ENCODE data around the gene MNAT1. TPM values are rescaled to one million over a fixed set of nuclear protein-coding genes. Genes with fewer than 3 reads are reported as not detected.

The MNAT1 gene
- total RNA-seq, 4 donors from 2014 or later, result 4.2 to 30.3 (median 17.8) TPM

- TF ChIP-seq POLR2A (IDR thresholded peaks at IDR 0.05) (no peak), EP300 (IDR thresholded peaks at IDR 0.05; ENCODE audit: low read depth) (no peak), CTCF (IDR thresholded peaks at IDR 0.05) (no peak), POLR2AphosphoS5 (IDR thresholded peaks at IDR 0.05) (no peak)
- WGBS, 2 donors (ENCODE audit: low coverage in 1 of 2), result 69 to 72% methylated on average over 4 of the region's 4 CpGs
- intact Hi-C loops (cut with DNase I; ENCODE audit: low total_unique reads), result no loop called here
These were observed 1.6 kb upstream of the MNAT1 start for GRCh38 chr14:60732840-60733483.

DNA sequence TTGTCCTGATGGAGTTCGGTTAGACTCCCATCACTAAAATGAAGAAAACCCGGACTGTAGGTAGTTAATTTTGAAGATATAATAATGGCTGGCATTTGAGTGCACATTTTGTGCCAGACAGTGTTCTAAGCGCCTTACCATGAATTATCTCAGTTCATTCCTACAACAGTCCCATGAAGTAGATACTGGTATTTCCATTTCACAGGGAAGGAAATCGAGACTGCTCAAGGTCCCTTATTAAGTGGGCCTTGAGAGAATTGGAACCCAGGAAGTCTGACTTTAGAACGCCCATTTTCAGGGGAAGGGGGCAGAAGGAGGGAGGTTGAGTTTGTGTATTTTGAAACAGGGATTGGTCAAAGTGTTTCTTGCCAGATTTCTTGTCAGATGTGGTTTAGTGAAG, 855 bp downstream of the MNAT1 start:
- peaks cover 0 to 22% (median 7%) of the 10 kb centered on the region in 4 donors for H3K4me1 ChIP-seq
- intact Hi-C loops (cut with DNase I; ENCODE audit: low total_unique reads), result no loop called here
- 10 to 11% methylated on average over 4 to 5 of the region's 5 CpGs for WGBS, 2 donors (ENCODE audit: low coverage in 1 of 2)
- TF ChIP-seq EP300 (IDR thresholded peaks at IDR 0.05; ENCODE audit: low read depth) (no peak), POLR2AphosphoS5 (IDR thresholded peaks at IDR 0.05) (no peak), POLR2A (IDR thresholded peaks at IDR 0.05) (no peak), CTCF (IDR thresholded peaks at IDR 0.05) (no peak)
- in situ Hi-C loops (cut with MboI; ENCODE audit: low pct_ligation_motif_present in 1 of 4, low pct_unique_long_range_greater_than_20kb in 1 of 4, low sequenced_read_pairs in 3 of 4), result no loop called here
- peaks cover 18% of the 10 kb centered on the region for H3K27me3 ChIP-seq
- peak overlapping the region; percentile 52 to 82 (median 67) for H3K4me3 ChIP-seq
- H3K36me3 ChIP-seq, result no peaks in the 10 kb centered on the region
- H3K9me3 ChIP-seq, result no peaks in the 10 kb centered on the region
- no peak for DNase-seq
- H3K27ac ChIP-seq, result peak overlapping the region in 1 of 4 donors; percentile 63

More at GRCh38 chr14:60732840-60733483, 1.6 kb upstream of the MNAT1 start:
- Histone ChIP-seq H3K36me3 (no peaks in the 10 kb centered on the region), H3K9me3 (no peaks in the 10 kb centered on the region), H3K27ac (no peak overlapping the region), H3K4me3 (no peak overlapping the region), H3K4me1 (peaks cover 0 to 22% (median 7%) of the 10 kb centered on the region in 4 donors), H3K27me3 (peaks cover 39% of the 10 kb centered on the region)
- in situ Hi-C loops (cut with MboI; ENCODE audit: low pct_ligation_motif_present in 1 of 4, low pct_unique_long_range_greater_than_20kb in 1 of 4, low sequenced_read_pairs in 3 of 4), result no loop called here
- DNase-seq, result no peak

DNA sequence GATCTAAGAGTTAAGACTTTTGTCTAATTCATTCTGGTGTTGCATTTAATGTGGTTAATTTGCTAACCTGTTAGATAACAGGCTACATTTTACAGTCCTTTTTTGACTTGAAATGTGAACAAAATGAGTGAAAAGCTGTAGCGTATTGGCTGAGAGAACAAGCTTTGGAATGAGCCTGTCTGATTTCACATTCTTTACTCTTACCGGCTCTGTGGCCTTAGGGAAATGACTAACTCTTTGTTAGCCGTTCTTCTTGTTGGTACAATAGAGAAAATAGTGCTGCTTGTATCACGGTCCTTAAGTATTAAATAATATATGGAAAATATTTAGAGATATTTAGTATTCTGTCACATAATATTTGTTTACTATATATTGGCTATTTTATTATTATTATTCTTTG, 1.9 kb downstream of the MNAT1 start:
- in situ Hi-C loops (cut with MboI; ENCODE audit: low pct_ligation_motif_present in 1 of 4, low pct_unique_long_range_greater_than_20kb in 1 of 4, low sequenced_read_pairs in 3 of 4), result no loop called here
- H3K4me3 ChIP-seq, result no peak overlapping the region
- no peak for DNase-seq

DNA sequence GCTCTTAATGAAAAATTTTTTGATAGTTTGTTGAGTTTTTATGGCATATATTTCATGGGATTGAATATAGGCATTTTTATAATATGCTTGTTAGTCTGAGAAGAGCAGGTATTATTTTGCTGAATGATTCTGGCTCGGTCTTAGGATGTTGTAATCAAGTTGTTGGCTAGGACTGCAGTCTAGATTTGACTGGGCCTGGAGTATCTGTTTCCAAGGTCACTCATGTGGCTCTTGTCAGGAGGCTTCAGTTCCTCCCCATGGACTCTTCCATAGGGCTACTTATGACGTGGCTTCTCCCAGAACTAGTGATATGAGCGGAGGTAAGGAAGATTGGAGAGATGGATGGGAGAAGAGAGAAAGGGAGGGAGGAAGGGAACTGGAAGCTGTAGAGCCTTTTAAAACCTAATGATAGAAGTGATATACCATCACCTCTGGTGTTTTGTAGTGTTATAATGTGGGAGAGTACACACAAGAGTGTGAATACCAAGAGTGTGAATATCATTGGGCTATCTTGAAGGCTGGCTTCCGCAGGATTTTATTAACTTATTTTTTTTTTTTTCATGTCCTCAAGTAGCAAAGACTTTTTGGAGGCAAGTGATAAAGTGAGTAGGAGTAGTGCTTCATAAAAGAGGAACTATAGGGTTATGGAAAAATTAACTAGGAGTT, 4.4 kb downstream of the MNAT1 start:
- in situ Hi-C loops (cut with MboI; ENCODE audit: low pct_ligation_motif_present in 1 of 4, low pct_unique_long_range_greater_than_20kb in 1 of 4, low sequenced_read_pairs in 3 of 4) (no loop called here), intact Hi-C loops (cut with DNase I; ENCODE audit: low total_unique reads) (no loop called here)
- TF ChIP-seq EP300 (IDR thresholded peaks at IDR 0.05; ENCODE audit: low read depth) (no peak), CTCF (IDR thresholded peaks at IDR 0.05) (no peak), POLR2A (IDR thresholded peaks at IDR 0.05) (no peak), POLR2AphosphoS5 (IDR thresholded peaks at IDR 0.05) (no peak)
- H3K9me3 ChIP-seq, result no peaks in the 10 kb centered on the region
- no peak overlapping the region for H3K27ac ChIP-seq
- H3K27me3 ChIP-seq, result peaks cover 2% of the 10 kb centered on the region
- H3K4me3 ChIP-seq, result no peak overlapping the region
- H3K4me1 ChIP-seq, result peaks cover 0 to 22% (median 7%) of the 10 kb centered on the region in 4 donors
- H3K36me3 ChIP-seq, result no peaks in the 10 kb centered on the region
- no peak for DNase-seq
- WGBS, 2 donors (ENCODE audit: low coverage in 1 of 2), result 79 to 89% methylated on average over 4 of the region's 4 CpGs

More for the DNA sequence above, 1.9 kb downstream of the MNAT1 start:
- Histone ChIP-seq H3K27me3 (peaks cover 18% of the 10 kb centered on the region), H3K4me1 (peaks cover 0 to 22% (median 7%) of the 10 kb centered on the region in 4 donors), H3K36me3 (no peaks in the 10 kb centered on the region), H3K9me3 (no peaks in the 10 kb centered on the region), H3K27ac (no peak overlapping the region)
- intact Hi-C loops (cut with DNase I; ENCODE audit: low total_unique reads), result no loop called here
- 60 to 74% methylated on average over 4 of the region's 4 CpGs for WGBS, 2 donors (ENCODE audit: low coverage in 1 of 2)
- TF ChIP-seq POLR2AphosphoS5 (IDR thresholded peaks at IDR 0.05) (no peak), POLR2A (IDR thresholded peaks at IDR 0.05) (no peak)

All from transverse colon (tissue), 4 donors.